Mesodermal cell (in vitro differentiated cells): ENCODE measurements around the gene CPSF6. TPM values are rescaled to one million over a fixed set of nuclear protein-coding genes. Genes with fewer than 3 reads are reported as not detected.
"Not testable (repeated sequence)": the region's sequence is repeated elsewhere in the genome, so short reads cannot be mapped to it uniquely, and the experiment has no call there.

Source experiments
- H3K27ac ChIP-seq: 2 replicates; pipeline ENCODE4 v1.7.0; 2013; ENCODE audit warnings: mild to moderate bottlenecking, low read depth, low read length, moderate library complexity; ENCODE audit not compliant: severe bottlenecking
- H3K36me3 ChIP-seq: 2 replicates; pipeline ENCODE4 v1.7.1; 2013; ENCODE audit warnings: mild to moderate bottlenecking, low read length, moderate library complexity; ENCODE audit not compliant: control insufficient read depth, insufficient read depth
- H3K4me1 ChIP-seq: one replicate; pipeline ENCODE4 v1.7.1; 2013; ENCODE audit warnings: mild to moderate bottlenecking, low read length; ENCODE audit not compliant: insufficient read depth, control insufficient read depth, poor library complexity, severe bottlenecking
- H3K4me3 ChIP-seq: 2 replicates; pipeline ENCODE4 v1.7.0; 2013; ENCODE audit warnings: low read length, control low read depth, mild to moderate bottlenecking; ENCODE audit not compliant: insufficient read depth, poor library complexity, severe bottlenecking; ENCODE audit errors: extremely low read depth
- H3K9me3 ChIP-seq: 2 replicates; pipeline ENCODE4 v1.7.1; 2013; ENCODE audit warnings: mild to moderate bottlenecking, low read length, moderate library complexity; ENCODE audit not compliant: control insufficient read depth
- WGBS, 2 experiments: methylation state at CpG; one replicate each; pipeline ENCODE4 v1.1.5; 2013; ENCODE audit warnings: missing lambda C conversion rate in 2 of 2; ENCODE audit not compliant: insufficient coverage in 2 of 2; 5-methylcytosine and 5-hydroxymethylcytosine counted together
- polyA plus RNA-seq, 2 experiments: library from polyadenylated mRNA; stranded (reverse); fragments of 50-300 nt; gene quantifications; one replicate each; pipeline ENCODE4 v1.2.3, GENCODE V29; 2013

Gene CPSF6
- polyA plus RNA-seq (2013, experiment 1 of 2): 57.7 TPM
- 72.5 TPM for polyA plus RNA-seq (2013, experiment 2 of 2)

- Histone ChIP-seq H3K27ac (peak within 1 kb of the TSS; percentile 89), H3K9me3 (no peaks in the 10 kb centered on the region), H3K36me3 (peaks cover 17% of the 10 kb centered on the region), H3K4me3 (peak within 1 kb of the TSS; percentile 97), H3K4me1 (peaks cover 5% of the 10 kb centered on the region)
- 1% methylated on average over 43 to 64 of the region's 75 CpGs for WGBS, 2 experiments
These were observed at the start of gene CPSF6 for GRCh38 chr12:69239352-69239921. Gene CPSF6 (plus strand): TSS chr12:69239569. CDS start chr12:69239647, 78 bp downstream.

DNA sequence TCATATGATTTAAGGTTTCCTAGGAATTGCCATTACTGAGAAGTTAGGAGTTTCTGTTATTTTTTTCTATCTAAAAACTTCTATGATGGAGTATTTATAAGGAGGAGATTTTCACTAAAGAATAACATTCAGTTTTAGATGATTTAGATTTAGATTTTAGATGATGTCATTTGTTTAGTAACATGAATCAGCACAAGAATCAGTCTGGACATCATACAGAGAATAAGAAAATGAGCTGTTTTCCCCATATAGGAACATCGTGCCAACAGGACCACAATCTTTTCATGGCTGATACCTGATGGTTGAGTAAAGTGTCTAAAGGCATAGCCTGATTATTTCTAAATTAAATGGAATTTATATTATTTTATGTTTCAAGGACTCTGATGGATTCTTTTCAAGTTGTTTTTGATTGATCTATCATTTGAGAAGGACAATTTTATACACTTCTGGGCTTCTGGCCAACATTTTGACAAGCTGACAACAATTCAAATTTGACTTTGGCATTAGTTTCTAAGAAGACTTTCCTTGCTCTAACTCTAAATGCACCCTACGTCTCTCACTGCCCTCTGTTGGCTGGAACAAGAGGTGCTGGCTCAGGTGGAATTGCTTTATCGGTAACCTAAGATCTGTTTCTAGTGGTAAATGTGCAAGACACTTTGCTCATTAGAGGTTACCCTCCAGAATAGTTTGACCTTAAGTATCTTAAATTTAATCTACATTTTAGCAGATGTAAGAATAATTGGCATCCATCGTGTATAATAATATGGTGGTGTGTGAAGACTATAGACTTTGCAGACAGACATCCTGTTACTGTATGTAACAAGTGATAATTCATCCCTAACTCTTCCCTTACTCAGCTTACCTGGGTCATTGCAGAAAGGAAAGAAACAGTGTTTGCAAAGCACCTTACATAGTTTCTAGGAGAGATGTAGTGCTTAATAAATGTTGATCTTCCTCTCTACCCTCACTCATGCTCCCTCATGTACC lies 42.8 kb upstream of the CPSF6 start:
- H3K36me3 ChIP-seq: no peaks in the 10 kb centered on the region
- H3K4me3 ChIP-seq: no peak overlapping the region
- no peak overlapping the region for H3K27ac ChIP-seq
- 100% methylated on average over 1 of the region's 4 CpGs; no CpG with 5 or more reads in 1 of the 2 experiments for WGBS, 2 experiments
- peaks cover 32% of the 10 kb centered on the region for H3K9me3 ChIP-seq
- no peaks in the 10 kb centered on the region for H3K4me1 ChIP-seq

DNA sequence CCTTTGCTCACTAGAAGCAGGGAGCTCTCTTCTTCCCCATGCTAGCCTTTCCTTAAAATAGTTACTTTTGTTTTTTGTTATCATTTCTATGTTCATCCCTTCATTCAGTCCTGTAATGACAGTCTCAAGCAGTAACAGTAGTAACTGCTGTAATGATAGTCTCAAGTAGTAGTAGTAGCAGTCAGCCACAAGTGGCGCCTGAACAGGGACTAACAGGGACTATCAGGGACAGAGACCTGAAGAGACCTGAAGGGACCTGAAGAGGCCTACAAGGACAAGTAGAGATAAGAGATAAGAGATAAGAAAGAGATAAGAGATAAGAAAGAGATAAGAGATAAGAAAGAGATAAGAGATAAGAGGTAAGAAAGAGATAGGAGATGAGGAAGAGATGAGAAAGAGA lies 39.4 kb upstream of the CPSF6 start:
- H3K4me3 ChIP-seq, H3K4me1 ChIP-seq, H3K36me3 ChIP-seq, H3K27ac ChIP-seq: not testable (repeated sequence)
- 100% methylated on average over 1 of the region's 1 CpG for WGBS, 2 experiments
- H3K9me3 ChIP-seq: peaks cover 25% of the 10 kb centered on the region

DNA sequence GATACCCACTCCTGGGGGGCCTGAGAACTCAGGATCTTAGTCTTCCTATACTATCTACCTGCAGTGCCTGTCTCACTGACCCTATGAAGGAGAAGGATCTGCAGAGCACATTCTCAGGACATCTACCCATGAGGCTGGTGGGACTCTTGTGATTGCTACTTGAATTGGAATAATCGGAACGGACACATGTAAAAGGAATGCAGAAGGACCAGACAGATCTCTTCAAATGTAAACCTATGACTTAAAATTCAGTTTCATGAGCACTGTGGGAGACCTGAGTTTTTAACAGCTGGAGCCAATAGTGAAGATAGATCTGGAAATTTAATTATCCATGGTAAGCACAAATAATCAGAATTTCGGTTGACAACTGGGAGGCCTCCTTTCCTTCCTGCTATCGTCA lies 35.2 kb upstream of the CPSF6 start:
- no peaks in the 10 kb centered on the region for H3K4me1 ChIP-seq
- H3K36me3 ChIP-seq: no peaks in the 10 kb centered on the region
- H3K4me3 ChIP-seq: no peak overlapping the region
- WGBS, 2 experiments: 86 to 92% methylated on average over 2 to 4 of the region's 4 CpGs
- peaks cover 15% of the 10 kb centered on the region for H3K9me3 ChIP-seq
- no peak overlapping the region for H3K27ac ChIP-seq

DNA sequence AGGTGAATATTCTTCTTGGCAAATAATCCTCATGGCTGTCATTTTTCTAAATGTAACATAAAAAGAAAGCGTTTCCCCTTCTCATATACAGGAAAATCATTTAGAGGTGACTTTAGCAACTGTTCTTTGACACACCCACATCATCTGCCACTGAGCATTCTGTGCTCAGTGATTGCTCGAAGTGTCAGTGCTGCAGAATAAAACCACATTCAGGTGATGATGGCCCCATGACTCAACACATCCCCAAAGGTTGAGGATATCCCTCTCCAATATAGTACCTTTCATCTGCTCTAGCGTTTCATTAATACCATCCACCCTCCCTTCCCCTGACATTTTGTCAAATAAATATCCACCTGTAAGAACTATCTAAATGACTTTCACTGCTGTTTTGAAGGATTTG lies 28.7 kb upstream of the CPSF6 start:
- Histone ChIP-seq H3K4me1 (no peaks in the 10 kb centered on the region), H3K27ac (no peak overlapping the region), H3K9me3 (no peaks in the 10 kb centered on the region), H3K36me3 (no peaks in the 10 kb centered on the region), H3K4me3 (no peak overlapping the region)
- 92 to 93% methylated on average over 2 of the region's 3 CpGs for WGBS, 2 experiments

DNA sequence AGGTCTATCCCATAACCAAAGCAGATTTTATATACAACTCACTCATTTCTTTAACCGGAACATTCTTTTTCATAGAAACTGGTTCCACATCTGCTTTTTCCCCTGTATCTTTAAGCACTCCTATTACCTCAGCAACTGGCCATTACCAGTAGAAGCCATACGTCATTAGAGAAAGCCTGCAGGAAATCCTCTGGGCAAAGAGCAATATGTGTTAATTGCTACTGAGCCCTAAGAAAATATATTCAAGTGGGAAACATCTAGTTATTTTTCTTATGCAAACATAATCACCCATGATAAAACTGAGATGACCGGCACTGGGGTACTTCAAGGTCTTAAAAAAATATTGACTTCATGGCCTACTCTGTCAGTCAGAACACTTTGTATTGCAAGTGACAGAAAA lies 28.2 kb upstream of the CPSF6 start:
- Histone ChIP-seq H3K4me1 (no peaks in the 10 kb centered on the region), H3K9me3 (no peaks in the 10 kb centered on the region), H3K27ac (no peak overlapping the region), H3K4me3 (no peak overlapping the region), H3K36me3 (no peaks in the 10 kb centered on the region)
- WGBS, 2 experiments: 100% methylated on average over 1 to 2 of the region's 3 CpGs

- Histone ChIP-seq H3K9me3 (no peaks in the 10 kb centered on the region), H3K4me1 (no peaks in the 10 kb centered on the region), H3K4me3 (no peak overlapping the region), H3K36me3 (no peaks in the 10 kb centered on the region), H3K27ac (no peak overlapping the region)
- no CpG with 5 or more reads among the region's 1 CpG for WGBS, 2 experiments
These were observed 25.2 kb upstream of the CPSF6 start for GRCh38 chr12:69214169-69214568.

DNA sequence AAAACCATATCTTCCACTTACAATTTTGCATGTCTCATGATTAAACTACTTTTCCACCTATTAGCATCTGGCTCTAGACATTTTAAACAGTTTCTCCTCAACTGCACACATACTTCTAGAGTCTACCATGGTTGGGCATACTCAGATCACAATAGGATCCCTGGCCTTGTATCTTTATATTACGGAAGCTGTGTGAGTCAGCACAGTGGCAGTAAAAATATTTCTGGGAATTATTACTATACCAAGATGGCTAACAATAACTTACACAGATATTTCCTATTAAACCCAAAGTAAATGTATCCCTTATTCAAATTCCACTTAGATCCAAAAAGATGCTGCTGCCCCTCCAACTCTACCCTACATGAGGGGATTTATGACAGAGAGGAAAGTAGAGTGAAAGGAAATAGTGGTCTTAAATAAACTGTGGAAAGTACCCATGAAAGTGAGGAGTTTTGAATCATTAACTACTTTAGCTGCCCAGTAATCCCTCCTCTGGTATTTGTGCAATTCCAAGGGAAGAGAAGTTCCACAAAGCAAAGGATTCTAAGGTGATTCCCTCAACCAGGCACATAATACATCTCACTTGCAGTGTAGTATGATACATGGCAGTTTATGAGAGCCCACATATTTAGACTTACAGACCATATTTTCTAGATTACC lies 14.0 kb upstream of the CPSF6 start:
- Histone ChIP-seq H3K36me3 (no peaks in the 10 kb centered on the region), H3K4me1 (no peaks in the 10 kb centered on the region), H3K4me3 (no peak overlapping the region), H3K9me3 (no peaks in the 10 kb centered on the region), H3K27ac (no peak overlapping the region)
- WGBS, 2 experiments: no CpG with 5 or more reads among the region's 1 CpG

DNA sequence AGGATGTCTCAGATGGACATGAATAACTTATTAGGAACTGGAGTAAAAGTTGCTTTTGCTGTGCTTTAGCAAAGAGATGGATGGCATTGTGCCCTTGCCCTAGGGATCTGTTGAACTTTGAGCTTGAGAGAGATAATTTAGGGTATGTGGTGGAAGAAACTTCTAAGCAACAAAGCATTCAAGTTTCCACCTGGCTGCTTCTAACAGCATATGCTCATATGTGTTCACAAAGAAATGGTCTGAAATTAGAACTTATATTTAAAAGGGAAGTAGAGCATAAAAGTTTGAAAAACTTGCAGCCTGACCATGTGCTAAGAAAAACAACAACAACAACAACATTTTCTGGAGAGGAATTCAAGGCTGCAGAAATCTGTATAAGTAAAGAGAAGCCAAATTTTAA lies 7.9 kb upstream of the CPSF6 start:
- no peak overlapping the region for H3K4me3 ChIP-seq
- no peaks in the 10 kb centered on the region for H3K9me3 ChIP-seq
- no peaks in the 10 kb centered on the region for H3K4me1 ChIP-seq
- H3K27ac ChIP-seq: no peak overlapping the region
- no peaks in the 10 kb centered on the region for H3K36me3 ChIP-seq

GRCh38 chr12:69238589-69239351 lies 599 bp upstream of the CPSF6 start:
- Histone ChIP-seq H3K9me3 (no peaks in the 10 kb centered on the region), H3K4me1 (peaks cover 5% of the 10 kb centered on the region), H3K27ac (peak overlapping the region; percentile 89), H3K4me3 (peak overlapping the region; percentile 97), H3K36me3 (peaks cover 11% of the 10 kb centered on the region)
- WGBS, 2 experiments: 28 to 32% methylated on average over 5 to 13 of the region's 16 CpGs
